Measurements from ENCODE around the gene DIS3L2.
"Not testable (repeated sequence)": the region's sequence is repeated elsewhere in the genome, so short reads cannot be mapped to it uniquely, and the experiment has no call there.

The DIS3L2 gene

DNA sequence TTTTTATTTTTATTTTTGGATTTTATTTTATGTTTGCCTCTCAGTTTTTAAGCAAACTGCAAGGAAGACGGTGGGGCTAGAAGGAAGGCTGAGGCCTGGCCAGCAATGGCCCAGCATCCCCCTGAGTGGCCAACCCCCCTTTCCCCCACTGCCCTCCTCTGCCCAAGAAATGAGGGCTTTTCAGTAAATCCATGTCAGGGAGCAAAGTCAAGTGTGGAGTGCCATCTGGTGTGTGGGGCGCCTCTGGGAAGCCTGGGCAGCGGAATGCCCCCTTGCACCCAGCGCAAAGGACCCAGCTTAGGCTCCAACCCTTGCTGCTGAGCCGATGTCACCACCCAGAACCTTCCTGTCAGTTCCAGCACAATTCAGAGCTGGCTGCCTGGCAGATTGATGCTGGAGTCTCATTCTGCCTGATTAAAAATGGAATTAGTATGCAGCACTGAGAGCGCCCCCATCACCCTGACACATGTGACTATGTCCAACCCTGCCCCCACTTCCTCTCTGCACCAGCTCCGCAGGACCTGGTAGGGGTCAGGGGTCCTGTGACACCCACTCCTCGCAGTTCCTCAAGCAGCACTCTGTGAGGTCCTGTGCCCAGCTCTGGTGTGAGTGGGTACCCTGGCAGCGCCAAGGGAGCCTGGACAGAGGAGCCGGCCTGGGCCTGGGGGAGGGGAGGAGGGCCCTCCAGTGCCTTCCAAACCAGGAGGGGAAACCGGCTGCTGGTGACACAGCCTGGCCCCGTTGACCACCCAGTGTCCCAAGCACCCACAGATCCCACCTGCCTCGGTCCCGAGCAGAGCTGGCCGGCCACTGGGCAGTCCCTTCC, 407.8 kb downstream of the DIS3L2 start:
- no peak overlapping the region for H3K23ac ChIP-seq (ENCODE audit: low read length)
- no peak overlapping the region for H3K18ac ChIP-seq (ENCODE audit: low read length)
- WGBS (ENCODE audit: extremely low coverage, insufficient coverage, low lambda C conversion rate): no CpG with 5 or more reads among the region's 15 CpGs
- no peak overlapping the region for H2BK15ac ChIP-seq (replicated peaks; ENCODE audit: low read depth)
- H4K8ac ChIP-seq (ENCODE audit: low read depth, low read length): no peak overlapping the region
- no peaks in the 10 kb centered on the region for H3K4me1 ChIP-seq (ENCODE audit: control insufficient read depth, low read depth, low read length)
- no peak overlapping the region for H3K56ac ChIP-seq (ENCODE audit: low read length)
- H2AK5ac ChIP-seq (ENCODE audit: low read length): no peak overlapping the region
- H2BK5ac ChIP-seq (ENCODE audit: low read length): no peak overlapping the region
- no peak overlapping the region for H3K9ac ChIP-seq (ENCODE audit: low read length)
- no peak overlapping the region for H3K27ac ChIP-seq (ENCODE audit: low read depth, low read length)
- no peak overlapping the region for H3K4me3 ChIP-seq (ENCODE audit: low read length)
- no peak overlapping the region for H4K5ac ChIP-seq (ENCODE audit: low read length)
- H3K79me1 ChIP-seq (ENCODE audit: low read length): no peaks in the 10 kb centered on the region
- H3K27me3 ChIP-seq (ENCODE audit: insufficient read depth, low read length, poor library complexity): no peaks in the 10 kb centered on the region
- no peaks in the 10 kb centered on the region for H3K36me3 ChIP-seq (ENCODE audit: control insufficient read depth, insufficient read depth, low read length)
- no peaks in the 10 kb centered on the region for H3K79me2 ChIP-seq (ENCODE audit: control insufficient read depth, insufficient read depth, low read length)
- H2BK120ac ChIP-seq (ENCODE audit: low read depth, low read length): no peak overlapping the region
- DNase-seq: no peak
- no peak overlapping the region for H3K4ac ChIP-seq (ENCODE audit: low read depth, low read length)
- H3K4me2 ChIP-seq (ENCODE audit: low read length): no peak overlapping the region

DNA sequence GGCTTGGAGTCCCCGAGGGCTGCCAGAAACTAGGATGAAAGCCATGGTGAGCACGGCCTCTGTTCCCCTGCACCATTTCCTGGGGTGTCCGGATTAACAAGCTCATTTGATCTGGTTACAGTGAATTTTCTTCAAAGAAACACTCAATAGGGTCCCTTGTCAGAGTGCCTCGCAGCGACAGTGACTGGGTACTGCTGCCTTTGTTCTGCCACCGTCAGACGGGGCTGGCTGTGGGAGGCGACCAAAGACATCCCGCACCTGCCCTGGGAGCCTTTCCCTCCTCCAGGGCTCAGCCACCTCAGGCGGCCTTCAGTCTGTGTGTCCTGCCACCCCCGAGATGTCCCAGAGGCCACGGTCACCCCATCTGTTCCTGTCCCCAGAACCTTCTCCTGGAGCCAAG, 408.5 kb downstream of the DIS3L2 start:
- not testable (repeated sequence) for H3K9ac ChIP-seq (ENCODE audit: low read length); H3K79me1 ChIP-seq (ENCODE audit: low read length); H2BK120ac ChIP-seq (ENCODE audit: low read depth, low read length); H3K27me3 ChIP-seq (ENCODE audit: insufficient read depth, low read length, poor library complexity); H3K18ac ChIP-seq (ENCODE audit: low read length); DNase-seq; H2BK5ac ChIP-seq (ENCODE audit: low read length); H4K8ac ChIP-seq (ENCODE audit: low read depth, low read length); H3K4me3 ChIP-seq (ENCODE audit: low read length); H3K27ac ChIP-seq (ENCODE audit: low read depth, low read length); H3K23ac ChIP-seq (ENCODE audit: low read length); H3K4me2 ChIP-seq (ENCODE audit: low read length); H2AK5ac ChIP-seq (ENCODE audit: low read length); H3K79me2 ChIP-seq (ENCODE audit: control insufficient read depth, insufficient read depth, low read length); H4K5ac ChIP-seq (ENCODE audit: low read length); H3K36me3 ChIP-seq (ENCODE audit: control insufficient read depth, insufficient read depth, low read length); H3K4me1 ChIP-seq (ENCODE audit: control insufficient read depth, low read depth, low read length); H2BK15ac ChIP-seq (replicated peaks; ENCODE audit: low read depth); H3K4ac ChIP-seq (ENCODE audit: low read depth, low read length); H3K56ac ChIP-seq (ENCODE audit: low read length)
- WGBS (ENCODE audit: extremely low coverage, insufficient coverage, low lambda C conversion rate): no CpG with 5 or more reads among the region's 12 CpGs

DNA sequence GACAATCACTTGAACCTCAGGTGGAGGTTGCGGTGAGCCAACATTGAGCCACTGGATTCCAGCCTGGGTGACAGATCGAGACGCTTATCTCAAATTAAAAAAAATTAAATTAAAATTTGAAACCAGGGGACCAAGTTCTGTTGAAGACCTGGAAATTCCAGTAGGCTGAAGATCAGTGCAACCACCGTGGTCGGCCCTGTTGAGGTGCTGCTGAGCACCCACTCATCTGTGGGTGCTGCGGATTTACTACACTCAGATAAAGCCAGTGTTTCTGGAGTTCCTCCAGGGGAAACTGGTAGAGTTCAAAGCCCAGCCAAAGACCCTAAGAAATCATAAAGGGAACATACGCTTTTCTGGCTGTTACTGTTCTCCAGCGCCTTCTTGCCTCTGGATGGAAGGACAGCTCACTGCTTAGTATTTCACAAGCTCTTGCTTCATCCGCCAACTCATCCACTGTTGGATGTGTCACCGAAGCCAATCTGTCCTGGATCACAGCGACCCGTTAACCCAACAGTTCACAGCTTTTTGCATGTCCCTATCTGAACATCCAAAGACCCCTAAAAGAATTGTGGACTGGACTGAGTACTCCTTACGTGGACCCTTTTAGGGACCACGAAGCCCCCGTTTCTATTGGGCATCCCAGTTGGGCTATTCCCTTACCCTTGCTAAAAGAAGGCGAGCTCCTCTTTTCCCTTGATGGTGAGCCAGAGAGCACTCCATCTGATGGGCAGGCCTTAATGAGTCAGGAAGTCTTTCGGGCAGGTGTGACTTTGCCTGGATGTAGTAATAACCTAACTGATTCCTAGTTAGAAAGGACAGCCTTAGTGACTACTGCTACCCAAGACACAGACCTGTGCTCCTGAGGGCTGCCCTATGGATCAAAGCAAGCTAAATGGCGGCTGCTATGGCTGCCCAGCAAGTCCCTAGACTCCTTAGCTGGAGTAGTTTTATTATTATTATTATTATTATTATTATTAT, 411.0 kb downstream of the DIS3L2 start:
- Histone ChIP-seq H4K5ac (ENCODE audit: low read length) (no peak overlapping the region), H3K23ac (ENCODE audit: low read length) (no peak overlapping the region), H3K27me3 (ENCODE audit: insufficient read depth, low read length, poor library complexity) (no peaks in the 10 kb centered on the region), H3K9ac (ENCODE audit: low read length) (no peak overlapping the region), H2BK120ac (ENCODE audit: low read depth, low read length) (no peak overlapping the region), H3K4ac (ENCODE audit: low read depth, low read length) (no peak overlapping the region), H2BK15ac (replicated peaks; ENCODE audit: low read depth) (no peak overlapping the region), H4K8ac (ENCODE audit: low read depth, low read length) (no peak overlapping the region), H3K79me1 (ENCODE audit: low read length) (no peaks in the 10 kb centered on the region), H3K79me2 (ENCODE audit: control insufficient read depth, insufficient read depth, low read length) (no peaks in the 10 kb centered on the region), H3K4me2 (ENCODE audit: low read length) (no peak overlapping the region), H3K4me1 (ENCODE audit: control insufficient read depth, low read depth, low read length) (no peaks in the 10 kb centered on the region), H3K36me3 (ENCODE audit: control insufficient read depth, insufficient read depth, low read length) (no peaks in the 10 kb centered on the region), H3K4me3 (ENCODE audit: low read length) (no peak overlapping the region), H3K18ac (ENCODE audit: low read length) (no peak overlapping the region), H2AK5ac (ENCODE audit: low read length) (no peak overlapping the region), H3K27ac (ENCODE audit: low read depth, low read length) (no peak overlapping the region), H3K56ac (ENCODE audit: low read length) (no peak overlapping the region), H2BK5ac (ENCODE audit: low read length) (no peak overlapping the region)
- no CpG with 5 or more reads among the region's 18 CpGs for WGBS (ENCODE audit: extremely low coverage, insufficient coverage, low lambda C conversion rate)
- no peak for DNase-seq

DNA sequence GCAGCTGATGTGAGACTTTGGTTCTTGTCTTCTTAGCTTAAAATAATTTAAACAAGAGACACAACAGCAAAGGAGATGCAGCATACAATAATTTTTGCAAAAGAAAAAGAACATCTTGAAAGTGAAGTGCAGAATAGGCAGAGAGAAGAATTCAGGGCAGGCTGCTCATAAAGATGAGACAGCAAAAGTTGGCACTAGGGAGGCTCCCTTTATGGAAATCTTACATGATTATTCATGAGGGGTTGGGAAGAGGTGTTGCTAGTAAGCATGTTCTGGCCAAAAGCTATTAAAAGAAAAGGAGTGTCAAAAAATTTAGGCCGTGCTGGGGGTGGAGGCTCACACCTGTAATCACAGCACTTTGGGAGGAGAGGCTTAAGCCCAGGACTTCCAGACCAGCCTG, 412.8 kb downstream of the DIS3L2 start:
- H3K4me3 ChIP-seq (ENCODE audit: low read length): no peak overlapping the region
- H3K36me3 ChIP-seq (ENCODE audit: control insufficient read depth, insufficient read depth, low read length): no peaks in the 10 kb centered on the region
- H3K27ac ChIP-seq (ENCODE audit: low read depth, low read length): no peak overlapping the region
- H3K9ac ChIP-seq (ENCODE audit: low read length): no peak overlapping the region
- H3K4me2 ChIP-seq (ENCODE audit: low read length): no peak overlapping the region
- H2BK120ac ChIP-seq (ENCODE audit: low read depth, low read length): no peak overlapping the region
- H3K79me2 ChIP-seq (ENCODE audit: control insufficient read depth, insufficient read depth, low read length): no peaks in the 10 kb centered on the region
- H3K23ac ChIP-seq (ENCODE audit: low read length): no peak overlapping the region
- no CpG with 5 or more reads among the region's 1 CpG for WGBS (ENCODE audit: extremely low coverage, insufficient coverage, low lambda C conversion rate)
- H3K4me1 ChIP-seq (ENCODE audit: control insufficient read depth, low read depth, low read length): no peaks in the 10 kb centered on the region
- no peak overlapping the region for H2AK5ac ChIP-seq (ENCODE audit: low read length)
- H3K18ac ChIP-seq (ENCODE audit: low read length): no peak overlapping the region
- H3K56ac ChIP-seq (ENCODE audit: low read length): no peak overlapping the region
- no peak overlapping the region for H2BK15ac ChIP-seq (replicated peaks; ENCODE audit: low read depth)
- H3K79me1 ChIP-seq (ENCODE audit: low read length): no peaks in the 10 kb centered on the region
- DNase-seq: no peak
- no peak overlapping the region for H2BK5ac ChIP-seq (ENCODE audit: low read length)
- H3K27me3 ChIP-seq (ENCODE audit: insufficient read depth, low read length, poor library complexity): no peaks in the 10 kb centered on the region
- H4K5ac ChIP-seq (ENCODE audit: low read length): no peak overlapping the region
- H3K4ac ChIP-seq (ENCODE audit: low read depth, low read length): no peak overlapping the region
- no peak overlapping the region for H4K8ac ChIP-seq (ENCODE audit: low read depth, low read length)

DNA sequence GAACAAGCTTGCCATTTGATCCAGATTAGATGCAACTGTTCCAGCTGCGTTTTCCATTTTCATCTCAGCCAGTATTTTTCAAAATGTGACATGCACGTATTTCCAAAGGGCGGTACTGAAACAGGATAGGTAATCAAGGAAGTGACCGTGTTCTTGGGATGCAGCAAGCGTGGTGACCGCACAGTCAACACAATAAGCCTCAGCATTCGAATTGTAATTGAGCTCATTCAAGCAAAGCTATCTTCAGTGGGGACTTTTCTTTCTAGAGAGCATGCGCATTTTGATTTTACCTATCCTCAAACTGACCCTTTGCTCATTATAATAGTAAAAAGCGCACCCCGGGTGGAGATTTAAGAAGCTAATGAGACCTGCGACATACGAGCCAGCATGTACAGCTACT, 413.7 kb downstream of the DIS3L2 start:
- Histone ChIP-seq H3K27me3 (ENCODE audit: insufficient read depth, low read length, poor library complexity) (no peaks in the 10 kb centered on the region), H2AK5ac (ENCODE audit: low read length) (no peak overlapping the region), H2BK120ac (ENCODE audit: low read depth, low read length) (no peak overlapping the region), H3K36me3 (ENCODE audit: control insufficient read depth, insufficient read depth, low read length) (no peaks in the 10 kb centered on the region), H3K79me1 (ENCODE audit: low read length) (no peaks in the 10 kb centered on the region), H3K23ac (ENCODE audit: low read length) (no peak overlapping the region), H2BK5ac (ENCODE audit: low read length) (no peak overlapping the region), H4K8ac (ENCODE audit: low read depth, low read length) (no peak overlapping the region), H3K4me3 (ENCODE audit: low read length) (no peak overlapping the region), H3K79me2 (ENCODE audit: control insufficient read depth, insufficient read depth, low read length) (no peaks in the 10 kb centered on the region), H3K4me1 (ENCODE audit: control insufficient read depth, low read depth, low read length) (no peaks in the 10 kb centered on the region), H3K4ac (ENCODE audit: low read depth, low read length) (no peak overlapping the region), H3K27ac (ENCODE audit: low read depth, low read length) (no peak overlapping the region), H3K18ac (ENCODE audit: low read length) (no peak overlapping the region), H3K9ac (ENCODE audit: low read length) (no peak overlapping the region), H3K4me2 (ENCODE audit: low read length) (no peak overlapping the region), H2BK15ac (replicated peaks; ENCODE audit: low read depth) (no peak overlapping the region), H3K56ac (ENCODE audit: low read length) (no peak overlapping the region), H4K5ac (ENCODE audit: low read length) (no peak overlapping the region)
- DNase-seq: no peak
- no CpG with 5 or more reads among the region's 12 CpGs for WGBS (ENCODE audit: extremely low coverage, insufficient coverage, low lambda C conversion rate)
